Panc1 (cell line): Measurements from ENCODE around the gene EEF1A2.

Experiments used
- CTCF ChIP-seq: fragments of 450-650 bp; IDR thresholded peaks from 2 replicates; pipeline ENCODE4 v1.5.1; 2017; ENCODE audit warnings: mild to moderate bottlenecking
- TF ChIP-seq, protein P1 (sequence below), 2 experiments: IDR thresholded peaks; 2 replicates each; pipeline ENCODE4 v1.6.1; 2011 to 2012; ENCODE audit warnings: low read depth in 2 of 2, control low read depth in 1 of 2, low read length in 1 of 2, mild to moderate bottlenecking in 1 of 2, moderate library complexity in 1 of 2; ENCODE audit not compliant: insufficient read depth in 1 of 2

- no peak for TF ChIP-seq CTCF
- TF ChIP-seq, protein P1, sequence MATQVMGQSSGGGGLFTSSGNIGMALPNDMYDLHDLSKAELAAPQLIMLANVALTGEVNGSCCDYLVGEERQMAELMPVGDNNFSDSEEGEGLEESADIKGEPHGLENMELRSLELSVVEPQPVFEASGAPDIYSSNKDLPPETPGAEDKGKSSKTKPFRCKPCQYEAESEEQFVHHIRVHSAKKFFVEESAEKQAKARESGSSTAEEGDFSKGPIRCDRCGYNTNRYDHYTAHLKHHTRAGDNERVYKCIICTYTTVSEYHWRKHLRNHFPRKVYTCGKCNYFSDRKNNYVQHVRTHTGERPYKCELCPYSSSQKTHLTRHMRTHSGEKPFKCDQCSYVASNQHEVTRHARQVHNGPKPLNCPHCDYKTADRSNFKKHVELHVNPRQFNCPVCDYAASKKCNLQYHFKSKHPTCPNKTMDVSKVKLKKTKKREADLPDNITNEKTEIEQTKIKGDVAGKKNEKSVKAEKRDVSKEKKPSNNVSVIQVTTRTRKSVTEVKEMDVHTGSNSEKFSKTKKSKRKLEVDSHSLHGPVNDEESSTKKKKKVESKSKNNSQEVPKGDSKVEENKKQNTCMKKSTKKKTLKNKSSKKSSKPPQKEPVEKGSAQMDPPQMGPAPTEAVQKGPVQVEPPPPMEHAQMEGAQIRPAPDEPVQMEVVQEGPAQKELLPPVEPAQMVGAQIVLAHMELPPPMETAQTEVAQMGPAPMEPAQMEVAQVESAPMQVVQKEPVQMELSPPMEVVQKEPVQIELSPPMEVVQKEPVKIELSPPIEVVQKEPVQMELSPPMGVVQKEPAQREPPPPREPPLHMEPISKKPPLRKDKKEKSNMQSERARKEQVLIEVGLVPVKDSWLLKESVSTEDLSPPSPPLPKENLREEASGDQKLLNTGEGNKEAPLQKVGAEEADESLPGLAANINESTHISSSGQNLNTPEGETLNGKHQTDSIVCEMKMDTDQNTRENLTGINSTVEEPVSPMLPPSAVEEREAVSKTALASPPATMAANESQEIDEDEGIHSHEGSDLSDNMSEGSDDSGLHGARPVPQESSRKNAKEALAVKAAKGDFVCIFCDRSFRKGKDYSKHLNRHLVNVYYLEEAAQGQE (IDR thresholded peaks at IDR 0.05; ENCODE audit: insufficient read depth in 1 of 2, low read depth in 2 of 2, low read length in 1 of 2) = no peak
Observed at GRCh38 chr20:63490416-63490815, 8.5 kb downstream of the EEF1A2 start.
